HepG2 (cell line): ENCODE data around the gene COX7B. TPM values are rescaled to one million over a fixed set of nuclear protein-coding genes. Genes with fewer than 3 reads are reported as not detected.

Experiments
- ATAC-seq: fragments of 200-7000 bp; cut with Tn5 transposase; 3 replicates; pipeline ENCODE4 v1.9.1; 2020; ENCODE audit warnings: mild to moderate bottlenecking, moderate library complexity
- BruUV-seq: library from RNA; stranded (reverse); fragments of 400-500 nt; replicated peaks from 2 replicates; lab custom pipeline; 2021; lab: Mats Ljungman, UMichigan
- CTCF ChIA-PET: fragments of 300-600 bp; formaldehyde crosslinking; extraction: SDS; loops from one replicate; lab custom pipeline; 2021; ENCODE audit warnings: low total read pairs, inconsistent platforms, low intra/inter-chr PET ratio; lab: Yijun Ruan, JAX
- POLR2A ChIA-PET: fragments of 350-600 bp; sonication (Branson Sonifier 250); formaldehyde crosslinking; loops from one replicate; lab custom pipeline; 2020; ENCODE audit warnings: antibody characterized with exemption, inconsistent platforms; lab: Yijun Ruan, JAX
- DNase-seq: peaks from one replicate; pipeline ENCODE4 v3.0.0-alpha.2; 2015; ENCODE audit warnings: low spot score
- FAIRE-seq: peaks from 3 replicates; lab custom pipeline; 2011; peaks lifted over from hg19 to GRCh38; lab: Jason Lieb, UNC
- H2AFZ ChIP-seq: one replicate; pipeline ENCODE4 v1.6.1; 2011; ENCODE audit warnings: low read length, inconsistent platforms
- H3K27ac ChIP-seq: fragments of 300-600 bp; 3 replicates; pipeline ENCODE4 v1.8.0; 2011; ENCODE audit warnings: mixed run types, mild to moderate bottlenecking, mixed read lengths, low read length, inconsistent platforms; ENCODE audit not compliant: insufficient read depth; ENCODE audit errors: extremely low read length
- H3K27me3 ChIP-seq, 2 experiments: fragments of 200-600 bp in 1 of 2; 2 replicates in 1 of 2; 3 replicates in 1 of 2; pipeline versions ENCODE4 v1.6.0 to v1.8.0; 2011; ENCODE audit warnings: low read length in 2 of 2, mild to moderate bottlenecking in 2 of 2, moderate library complexity in 2 of 2, inconsistent platforms in 1 of 2; ENCODE audit not compliant: insufficient read depth in 2 of 2, control insufficient read depth in 1 of 2
- H3K36me3 ChIP-seq, 2 experiments: fragments of 200-600 bp in 1 of 2; replicated peaks in 1 of 2; 2 replicates in 1 of 2; 3 replicates in 1 of 2; pipeline versions ENCODE4 v1.5.1 to v1.8.0; 2011; ENCODE audit warnings: low read length in 2 of 2, inconsistent platforms in 1 of 2; ENCODE audit not compliant: insufficient read depth in 2 of 2, control insufficient read depth in 1 of 2
- H3K4me1 ChIP-seq: 2 replicates; pipeline ENCODE4 v1.5.1; 2012; ENCODE audit warnings: low read length, inconsistent platforms; ENCODE audit not compliant: insufficient read depth
- H3K4me2 ChIP-seq: 2 replicates; pipeline ENCODE4 v1.6.0; 2011; ENCODE audit warnings: low read depth, low read length, inconsistent platforms
- H3K4me3 ChIP-seq, 3 experiments: fragments of 200-600 bp in 1 of 3; sonication (generic), shearing (Covaris generic) in 1 of 3; replicated peaks in 1 of 3; 2 replicates each; pipeline ENCODE4 v1.5.1; 2011 to 2016; ENCODE audit warnings: low read length in 3 of 3, inconsistent platforms in 2 of 3, low read depth in 2 of 3, mild to moderate bottlenecking in 2 of 3, control low read depth in 1 of 3, mixed read lengths in 1 of 3; ENCODE audit not compliant: insufficient read depth in 1 of 3
- H3K79me2 ChIP-seq: one replicate; pipeline ENCODE4 v1.6.1; 2011; ENCODE audit warnings: low read length, inconsistent platforms; ENCODE audit not compliant: insufficient read depth
- H3K9ac ChIP-seq: 2 replicates; pipeline ENCODE4 v1.6.0; 2011; ENCODE audit warnings: mild to moderate bottlenecking, low read depth, low read length, inconsistent platforms; ENCODE audit not compliant: insufficient read depth
- H3K9me3 ChIP-seq: 2 replicates; pipeline ENCODE4 v1.5.1; 2012; ENCODE audit warnings: mild to moderate bottlenecking, low read length
- H4K20me1 ChIP-seq: 2 replicates; pipeline ENCODE4 v1.6.0; 2011; ENCODE audit warnings: inconsistent platforms, mild to moderate bottlenecking, low read length, moderate library complexity; ENCODE audit not compliant: insufficient read depth
- AHR ChIP-seq: IDR thresholded peaks from 2 replicates; pipeline ENCODE4 v1.6.1; 2018; ENCODE audit warnings: missing genetic modification reagents, missing compliant biosample characterization
- HNF4A ChIP-seq: sonication (generic); formaldehyde crosslinking; IDR thresholded peaks from 2 replicates; pipeline ENCODE4 v1.4.0; 2020; ENCODE audit warnings: missing genetic modification reagents
- KDM2A ChIP-seq: sonication (generic); formaldehyde crosslinking; IDR thresholded peaks from 2 replicates; pipeline ENCODE4 v1.4.0; 2020; ENCODE audit warnings: low read depth, missing genetic modification reagents, borderline replicate concordance
- MBD4 ChIP-seq: IDR thresholded peaks from 2 replicates; pipeline ENCODE4 v1.6.1; 2012; ENCODE audit warnings: low read length, inconsistent platforms, borderline replicate concordance
- MTF1 ChIP-seq: sonication (generic); formaldehyde crosslinking; IDR thresholded peaks from 2 replicates; pipeline ENCODE4 v1.5.0; 2020; ENCODE audit warnings: missing genetic modification reagents
- NR2F2 ChIP-seq: IDR thresholded peaks from 2 replicates; pipeline ENCODE4 v1.6.1; 2012; ENCODE audit warnings: low read depth, inconsistent platforms, borderline replicate concordance
- PHF5A ChIP-seq: IDR thresholded peaks from one replicate; pipeline ENCODE4 v1.6.1; 2018; ENCODE audit warnings: low read depth, missing genetic modification reagents; ENCODE audit not compliant: unreplicated experiment
- RBAK ChIP-seq: sonication (generic); formaldehyde crosslinking; IDR thresholded peaks from 2 replicates; pipeline ENCODE4 v1.5.1; 2020; ENCODE audit warnings: mild to moderate bottlenecking, missing genetic modification reagents
- SALL1 ChIP-seq: sonication (generic); formaldehyde crosslinking; IDR thresholded peaks from 2 replicates; pipeline ENCODE4 v1.8.0; 2022; ENCODE audit warnings: mild to moderate bottlenecking, missing genetic modification reagents
- SUZ12 ChIP-seq: fragments of 150-350 bp; IDR thresholded peaks from 2 replicates; pipeline ENCODE4 v1.6.1; 2014; ENCODE audit warnings: low read depth, low read length
- ZBTB38 ChIP-seq: sonication (generic); formaldehyde crosslinking; IDR thresholded peaks from 2 replicates; pipeline ENCODE4 v1.5.1; 2020; ENCODE audit warnings: mild to moderate bottlenecking, missing genetic modification reagents
- ZBTB42 ChIP-seq: sonication (generic); formaldehyde crosslinking; IDR thresholded peaks from 2 replicates; pipeline ENCODE4 v1.5.0; 2020; ENCODE audit warnings: mild to moderate bottlenecking, missing genetic modification reagents
- ZNF510 ChIP-seq: sonication (generic); formaldehyde crosslinking; IDR thresholded peaks from 2 replicates; pipeline ENCODE4 v1.4.0; 2020; ENCODE audit warnings: low read depth, mild to moderate bottlenecking, missing genetic modification reagents
- ZNF558 ChIP-seq: sonication (generic); formaldehyde crosslinking; IDR thresholded peaks from 2 replicates; pipeline ENCODE4 v1.9.0; 2022; ENCODE audit warnings: mild to moderate bottlenecking, missing genetic modification reagents, borderline replicate concordance
- ZNF563 ChIP-seq: sonication (generic); formaldehyde crosslinking; IDR thresholded peaks from 2 replicates; pipeline ENCODE4 v1.8.0; 2022; ENCODE audit warnings: mild to moderate bottlenecking, moderate library complexity, missing genetic modification reagents
- WGBS: methylation state at CpG from one replicate; pipeline ENCODE4 v1.1.6; 2017; ENCODE audit warnings: low lambda C conversion rate; 5-methylcytosine and 5-hydroxymethylcytosine counted together
- in situ Hi-C: cut with HindIII; loops from 2 replicates; pipeline ENCODE4 v1.10.0; 2017; ENCODE audit warnings: low pct_unique_long_range_greater_than_20kb; ENCODE audit not compliant: extremely low pct_ligation_motif_present
- intact Hi-C: fragments of 100-400 bp; cut with micrococcal nuclease; formaldehyde crosslinking; loops from one replicate; pipeline ENCODE4 v1.10.0; 2022; ENCODE audit not compliant: unreplicated experiment
- polyA plus RNA-seq, 8 experiments: library from polyadenylated mRNA; depleted of rRNA in 3 of 8; stranded (reverse) in 7 of 8; unstranded in 1 of 8; fragments of >200 nt; fragmentation: Illumina TruSeq in 4 of 8; extraction: Trizol in 4 of 8; gene quantifications; 2 replicates each; pipeline versions ENCODE4 v1.2.1 to v1.2.3, GENCODE V29; 2011 to 2016; ENCODE audit warnings: low read depth in 4 of 8, missing spikeins in 1 of 8, mixed read lengths in 1 of 8; ENCODE audit not compliant: insufficient read depth in 1 of 8
- total RNA-seq, 5 experiments: library from RNA; depleted of rRNA; stranded (reverse); fragments of >200 nt; fragmentation: Illumina TruSeq; extraction: Trizol; gene quantifications; 2 replicates each; pipeline ENCODE4 v1.2.3, GENCODE V29; 2016; ENCODE audit warnings: low read depth in 1 of 5
- TF ChIP-seq, protein P1 (sequence below): IDR thresholded peaks from 2 replicates; pipeline ENCODE4 v1.6.1; 2018; ENCODE audit warnings: missing genetic modification reagents, mild to moderate bottlenecking, missing compliant biosample characterization
- TF ChIP-seq, protein P2 (sequence below): sonication (generic); formaldehyde crosslinking; IDR thresholded peaks from 2 replicates; pipeline ENCODE4 v1.4.0; 2020; ENCODE audit warnings: missing genetic modification reagents, mild to moderate bottlenecking, borderline replicate concordance

COX7B gene
- total and polyA plus RNA-seq, 2 of the 13 experiments (the other 11 are each of a cell fraction or from before 2014, with no cell fraction given), result 375 to 635 TPM

- CTCF ChIA-PET, result no interaction called here
- TF ChIP-seq PHF5A (no peak), MTF1 (CRISPR knock-in tag) (no peak), ZNF510 (no peak), ZNF563 (no peak), MBD4 (no peak), ZNF558 (CRISPR knock-in tag) (no peak), AHR (CRISPR knock-in tag) (no peak), KDM2A (CRISPR knock-in tag) (no peak), SUZ12 (no peak), NR2F2 (no peak), SALL1 (CRISPR knock-in tag) (no peak), RBAK (CRISPR knock-in tag) (no peak), HNF4A (CRISPR knock-in tag) (no peak), ZBTB42 (CRISPR knock-in tag) (no peak), ZBTB38 (CRISPR knock-in tag) (no peak)
- TF ChIP-seq, protein P1, sequence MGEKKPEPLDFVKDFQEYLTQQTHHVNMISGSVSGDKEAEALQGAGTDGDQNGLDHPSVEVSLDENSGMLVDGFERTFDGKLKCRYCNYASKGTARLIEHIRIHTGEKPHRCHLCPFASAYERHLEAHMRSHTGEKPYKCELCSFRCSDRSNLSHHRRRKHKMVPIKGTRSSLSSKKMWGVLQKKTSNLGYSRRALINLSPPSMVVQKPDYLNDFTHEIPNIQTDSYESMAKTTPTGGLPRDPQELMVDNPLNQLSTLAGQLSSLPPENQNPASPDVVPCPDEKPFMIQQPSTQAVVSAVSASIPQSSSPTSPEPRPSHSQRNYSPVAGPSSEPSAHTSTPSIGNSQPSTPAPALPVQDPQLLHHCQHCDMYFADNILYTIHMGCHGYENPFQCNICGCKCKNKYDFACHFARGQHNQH (CRISPR knock-in tag), result no peak
- TF ChIP-seq, protein P2, sequence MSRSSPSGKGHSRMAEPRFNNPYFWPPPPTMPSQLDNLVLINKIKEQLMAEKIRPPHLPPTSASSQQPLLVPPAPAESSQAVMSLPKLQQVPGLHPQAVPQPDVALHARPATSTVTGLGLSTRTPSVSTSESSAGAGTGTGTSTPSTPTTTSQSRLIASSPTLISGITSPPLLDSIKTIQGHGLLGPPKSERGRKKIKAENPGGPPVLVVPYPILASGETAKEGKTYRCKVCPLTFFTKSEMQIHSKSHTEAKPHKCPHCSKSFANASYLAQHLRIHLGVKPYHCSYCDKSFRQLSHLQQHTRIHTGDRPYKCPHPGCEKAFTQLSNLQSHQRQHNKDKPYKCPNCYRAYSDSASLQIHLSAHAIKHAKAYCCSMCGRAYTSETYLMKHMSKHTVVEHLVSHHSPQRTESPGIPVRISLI (CRISPR knock-in tag), result no peak
- no peak for FAIRE-seq
These were observed 36.6 kb downstream of the COX7B start for GRCh38 chrX:77935886-77936285.

More at GRCh38 chrX:77935886-77936285, 36.6 kb downstream of the COX7B start:
- Histone ChIP-seq H3K27ac (no peak overlapping the region), H3K79me2 (no peaks in the 10 kb centered on the region), H3K4me2 (no peak overlapping the region), H3K4me1 (no peaks in the 10 kb centered on the region), H3K4me3 (no peak overlapping the region), H2AFZ (no peak overlapping the region), H3K9ac (no peak overlapping the region), H3K36me3 (no peaks in the 10 kb centered on the region), H3K9me3 (no peaks in the 10 kb centered on the region), H4K20me1 (no peaks in the 10 kb centered on the region), H3K27me3 (no peaks in the 10 kb centered on the region)
- DNase-seq (no peak), ATAC-seq (no peak)
- intact Hi-C loops, result no loop called here
- POLR2A ChIA-PET, result no interaction called here
- BruUV-seq, result no TSS peak
- 92% methylated on average over 1 of the region's 1 CpG for WGBS
- in situ Hi-C loops, result no loop called here
